Tibial artery (tissue), 4 donors: ENCODE measurements around the gene TMEM182.

ENCODE experiments used
- DNase-seq, 2 donors: peaks; one replicate each; pipeline ENCODE4 v3.0.0-alpha.2; 2019
- H3K27ac ChIP-seq, 2 donors: fragments of 200-600 bp; sonication (generic) in 1 of 2; 1 replicate in 1 of 2; 2 replicates in 1 of 2; pipeline ENCODE4 v1.5.1; 2018 to 2019; ENCODE audit warnings: mild to moderate bottlenecking in 1 of 2
- H3K27me3 ChIP-seq, 2 donors: fragments of 200-600 bp; sonication (generic) in 1 of 2; one replicate each; pipeline versions ENCODE4 v1.5.1 to v1.6.0; 2016 to 2019
- H3K36me3 ChIP-seq, 3 donors: fragments of 200-600 bp; sonication (generic) in 2 of 3; one replicate each; pipeline ENCODE4 v1.5.1; 2016 to 2019; ENCODE audit warnings: mild to moderate bottlenecking in 2 of 3
- H3K4me1 ChIP-seq, 4 donors: fragments of 200-600 bp; sonication (generic) in 2 of 4; 1 replicate in 3 of 4; 2 replicates in 1 of 4; pipeline ENCODE4 v1.5.1; 2016 to 2019
- H3K4me3 ChIP-seq, 2 donors: fragments of 200-600 bp; sonication (generic) in 1 of 2; 1 replicate in 1 of 2; 2 replicates in 1 of 2; pipeline ENCODE4 v1.5.1; 2018 to 2019; ENCODE audit warnings: mild to moderate bottlenecking in 2 of 2
- H3K9me3 ChIP-seq, 3 donors: fragments of 200-600 bp; sonication (generic) in 1 of 3; one replicate each; pipeline ENCODE4 v1.5.1; 2016 to 2019
- CTCF ChIP-seq, 2 experiments: fragments of 200-600 bp in 1 of 2; fragments of 450-650 bp in 1 of 2; IDR thresholded peaks; one replicate each; pipeline ENCODE4 v1.5.1; 2017 to 2019; ENCODE audit warnings: antibody characterized with exemption in 2 of 2, mild to moderate bottlenecking in 1 of 2, moderate library complexity in 1 of 2
- intact Hi-C: fragments of 100-400 bp; cut with DNase I; formaldehyde crosslinking; loops from one replicate; pipeline ENCODE4 v1.15.0; 2023; ENCODE audit warnings: low total_unique reads

Gene TMEM182

GRCh38 chr2:102788885-102789260 lies 27.0 kb downstream of the TMEM182 start:
- no peak overlapping the region for H3K27ac ChIP-seq
- intact Hi-C loops, result no loop called here
- DNase-seq, result no peak
- no peaks in the 10 kb centered on the region for H3K9me3 ChIP-seq
- TF ChIP-seq CTCF (IDR thresholded peaks at IDR 0.05), result no peak
- H3K4me1 ChIP-seq, result peaks cover 0 to 18% (median 10%) of the 10 kb centered on the region in 4 donors
- no peaks in the 10 kb centered on the region for H3K27me3 ChIP-seq
- H3K4me3 ChIP-seq, result no peak overlapping the region
- no peaks in the 10 kb centered on the region for H3K36me3 ChIP-seq

- peaks cover 0 to 18% (median 10%) of the 10 kb centered on the region in 4 donors for H3K4me1 ChIP-seq
- H3K4me3 ChIP-seq, result no peak overlapping the region
- no peaks in the 10 kb centered on the region for H3K36me3 ChIP-seq
- intact Hi-C loops, result no loop called here
- no peak for DNase-seq
- no peak for TF ChIP-seq CTCF (IDR thresholded peaks at IDR 0.05)
- H3K27ac ChIP-seq, result no peak overlapping the region
- no peaks in the 10 kb centered on the region for H3K27me3 ChIP-seq
- H3K9me3 ChIP-seq, result no peaks in the 10 kb centered on the region
These were observed 27.7 kb downstream of the TMEM182 start for GRCh38 chr2:102789349-102790090.

DNA sequence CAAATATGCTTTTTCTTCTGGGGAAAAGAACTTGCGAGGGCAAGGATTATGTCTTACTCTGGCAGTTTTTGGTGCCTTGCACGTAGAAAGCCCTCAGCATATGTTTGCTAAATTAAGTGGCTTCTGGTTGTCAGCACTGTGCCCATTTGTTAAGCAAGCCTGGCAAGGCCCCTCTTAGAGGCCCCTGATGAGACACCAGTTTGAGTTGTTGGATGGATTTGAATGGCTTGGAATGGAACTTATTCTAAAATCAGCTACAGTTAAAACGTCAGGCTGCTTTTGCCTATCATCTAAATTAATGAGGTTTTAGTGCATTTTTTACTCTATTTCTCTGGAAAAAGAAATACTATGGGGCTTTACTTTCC lies 28.2 kb downstream of the TMEM182 start:
- no peak overlapping the region for H3K4me3 ChIP-seq
- no peaks in the 10 kb centered on the region for H3K36me3 ChIP-seq
- TF ChIP-seq CTCF (IDR thresholded peaks at IDR 0.05), result no peak
- intact Hi-C loops, result no loop called here
- H3K27ac ChIP-seq, result no peak overlapping the region
- H3K4me1 ChIP-seq, result peaks cover 0 to 18% (median 10%) of the 10 kb centered on the region in 4 donors
- H3K27me3 ChIP-seq, result no peaks in the 10 kb centered on the region
- no peak for DNase-seq
- H3K9me3 ChIP-seq, result no peaks in the 10 kb centered on the region

DNA sequence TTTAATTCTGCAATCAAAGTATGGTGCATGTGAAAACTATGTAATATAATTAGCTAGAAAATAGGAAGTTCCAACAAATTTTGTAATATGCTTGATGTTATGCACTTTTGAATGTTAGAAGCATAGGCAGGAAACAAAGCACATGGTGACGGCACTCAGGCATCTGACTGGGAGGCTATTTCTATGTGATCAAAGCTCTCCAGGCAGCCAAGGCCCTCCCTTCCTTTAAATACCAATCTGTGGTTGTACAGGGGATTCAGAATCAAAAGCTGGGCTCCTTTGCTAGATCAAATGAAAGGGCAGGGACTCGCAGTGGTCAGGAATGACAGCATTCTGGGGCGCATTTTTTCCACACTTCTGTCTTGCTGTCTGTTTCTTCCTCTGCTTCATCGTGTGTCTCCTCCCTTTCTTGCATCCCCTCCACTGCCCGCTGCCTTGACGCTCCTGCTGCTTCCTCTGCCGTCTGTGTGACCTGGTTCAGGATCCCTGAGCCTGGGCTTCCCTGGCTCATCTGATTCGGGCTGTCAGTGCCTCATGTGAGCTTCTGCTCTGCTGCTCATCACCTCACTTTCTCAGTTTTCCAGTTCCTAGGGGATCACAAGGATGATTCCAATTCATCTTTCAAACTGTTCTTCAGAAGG lies 30.9 kb downstream of the TMEM182 start:
- TF ChIP-seq CTCF (IDR thresholded peaks at IDR 0.05), result no peak
- Histone ChIP-seq H3K4me3 (no peak overlapping the region), H3K27ac (no peak overlapping the region), H3K27me3 (no peaks in the 10 kb centered on the region), H3K4me1 (peaks cover 0 to 18% (median 10%) of the 10 kb centered on the region in 4 donors), H3K9me3 (no peaks in the 10 kb centered on the region), H3K36me3 (no peaks in the 10 kb centered on the region)
- DNase-seq, result no peak
- intact Hi-C loops, result no loop called here

GRCh38 chr2:102795641-102796040 lies 33.8 kb downstream of the TMEM182 start:
- no peaks in the 10 kb centered on the region for H3K27me3 ChIP-seq
- no peak for TF ChIP-seq CTCF (IDR thresholded peaks at IDR 0.05)
- DNase-seq, result no peak
- H3K36me3 ChIP-seq, result peaks cover 0 to 17% (median 10%) of the 10 kb centered on the region in 3 donors
- H3K4me1 ChIP-seq, result no peaks in the 10 kb centered on the region
- H3K4me3 ChIP-seq, result no peak overlapping the region
- intact Hi-C loops, result no loop called here
- peaks cover 0 to 9% (median 0%) of the 10 kb centered on the region in 3 donors for H3K9me3 ChIP-seq
- H3K27ac ChIP-seq, result no peak overlapping the region
